Activated T-cell treated with anti-CD3 and anti-CD28 coated beads, Interleukin-2, amount 50 U/mL, for 24 hours (primary cell): ENCODE data around the gene COX4I2.
"Not testable (repeated sequence)": the region's sequence is repeated elsewhere in the genome, so short reads cannot be mapped to it uniquely, and the experiment has no call there.

Experiments
- DNase-seq: peaks from one replicate; pipeline ENCODE4 v3.0.0-alpha.2; 2020
- H3K27ac Mint-ChIP-seq: 2 replicates; pipeline ENCODE4 v1.8.0; 2020; ENCODE audit warnings: mild to moderate bottlenecking, mixed read lengths
- H3K27me3 Mint-ChIP-seq: 2 replicates; pipeline ENCODE4 v1.8.0; 2020; ENCODE audit warnings: mixed read lengths
- H3K36me3 Mint-ChIP-seq: 2 replicates; pipeline ENCODE4 v1.8.0; 2020; ENCODE audit warnings: low read depth, mixed read lengths
- H3K4me1 Mint-ChIP-seq: 2 replicates; pipeline ENCODE4 v1.8.0; 2020; ENCODE audit warnings: low read depth, mixed read lengths
- H3K4me3 Mint-ChIP-seq: 2 replicates; pipeline ENCODE4 v1.8.0; 2020; ENCODE audit warnings: mild to moderate bottlenecking, moderate library complexity, mixed read lengths
- H3K9me3 Mint-ChIP-seq: 2 replicates; pipeline ENCODE4 v1.8.0; 2020; ENCODE audit warnings: mixed read lengths

The COX4I2 gene

GRCh38 chr20:31630187-31630790, 7.4 kb upstream of the COX4I2 start:
- DNase-seq: no peak
- no peak overlapping the region for H3K4me3 Mint-ChIP-seq
- no peak overlapping the region for H3K27ac Mint-ChIP-seq
- no peaks in the 10 kb centered on the region for H3K27me3 Mint-ChIP-seq
- H3K9me3 Mint-ChIP-seq: no peaks in the 10 kb centered on the region
- H3K4me1 Mint-ChIP-seq: peaks cover 4% of the 10 kb centered on the region
- no peaks in the 10 kb centered on the region for H3K36me3 Mint-ChIP-seq

GRCh38 chr20:31632548-31633338, 5.0 kb upstream of the COX4I2 start:
- no peaks in the 10 kb centered on the region for H3K36me3 Mint-ChIP-seq
- H3K4me3 Mint-ChIP-seq: no peak overlapping the region
- H3K27ac Mint-ChIP-seq: no peak overlapping the region
- DNase-seq: no peak
- H3K9me3 Mint-ChIP-seq: no peaks in the 10 kb centered on the region
- H3K27me3 Mint-ChIP-seq: no peaks in the 10 kb centered on the region
- peaks cover 4% of the 10 kb centered on the region for H3K4me1 Mint-ChIP-seq

GRCh38 chr20:31633339-31633914, 4.3 kb upstream of the COX4I2 start:
- no peaks in the 10 kb centered on the region for H3K36me3 Mint-ChIP-seq
- H3K4me3 Mint-ChIP-seq: no peak overlapping the region
- peaks cover 2% of the 10 kb centered on the region for H3K27me3 Mint-ChIP-seq
- no peaks in the 10 kb centered on the region for H3K9me3 Mint-ChIP-seq
- DNase-seq: no peak
- H3K27ac Mint-ChIP-seq: no peak overlapping the region
- H3K4me1 Mint-ChIP-seq: peaks cover 4% of the 10 kb centered on the region

- H3K36me3 Mint-ChIP-seq: no peaks in the 10 kb centered on the region
- H3K9me3 Mint-ChIP-seq: no peaks in the 10 kb centered on the region
- H3K4me1 Mint-ChIP-seq: peaks cover 10% of the 10 kb centered on the region
- no peak for DNase-seq
- H3K27ac Mint-ChIP-seq: no peak overlapping the region
- H3K27me3 Mint-ChIP-seq: peaks cover 14% of the 10 kb centered on the region
- no peak overlapping the region for H3K4me3 Mint-ChIP-seq
Observed at GRCh38 chr20:31638317-31638716, 605 bp downstream of the COX4I2 start.

- Mint-ChIP-seq H3K27ac (no peak overlapping the region), H3K36me3 (no peaks in the 10 kb centered on the region), H3K9me3 (no peaks in the 10 kb centered on the region), H3K27me3 (peaks cover 14% of the 10 kb centered on the region), H3K4me1 (peaks cover 12% of the 10 kb centered on the region), H3K4me3 (no peak overlapping the region)
- no peak for DNase-seq
Observed at GRCh38 chr20:31638816-31639215, 1.1 kb downstream of the COX4I2 start.

- Mint-ChIP-seq H3K36me3 (no peaks in the 10 kb centered on the region), H3K4me3 (no peak overlapping the region), H3K4me1 (peaks cover 12% of the 10 kb centered on the region), H3K27me3 (peaks cover 14% of the 10 kb centered on the region), H3K9me3 (no peaks in the 10 kb centered on the region), H3K27ac (no peak overlapping the region)
- DNase-seq: no peak
Observed at GRCh38 chr20:31640259-31640658, 2.5 kb downstream of the COX4I2 start.

GRCh38 chr20:31641391-31641790, 3.7 kb downstream of the COX4I2 start:
- Mint-ChIP-seq H3K27me3 (peaks cover 14% of the 10 kb centered on the region), H3K9me3 (no peaks in the 10 kb centered on the region), H3K4me3 (no peak overlapping the region), H3K36me3 (no peaks in the 10 kb centered on the region), H3K27ac (no peak overlapping the region), H3K4me1 (peaks cover 12% of the 10 kb centered on the region)
- no peak for DNase-seq

- H3K4me3 Mint-ChIP-seq: no peak overlapping the region
- H3K27ac Mint-ChIP-seq: no peak overlapping the region
- DNase-seq: no peak
- H3K9me3 Mint-ChIP-seq: no peaks in the 10 kb centered on the region
- peaks cover 14% of the 10 kb centered on the region for H3K27me3 Mint-ChIP-seq
- no peaks in the 10 kb centered on the region for H3K36me3 Mint-ChIP-seq
- H3K4me1 Mint-ChIP-seq: peaks cover 12% of the 10 kb centered on the region
Observed at GRCh38 chr20:31642837-31643236, 5.1 kb downstream of the COX4I2 start.

GRCh38 chr20:31643522-31643921, 5.8 kb downstream of the COX4I2 start:
- Mint-ChIP-seq H3K4me3 (no peak overlapping the region), H3K9me3 (no peaks in the 10 kb centered on the region), H3K4me1 (peaks cover 12% of the 10 kb centered on the region), H3K27me3 (peaks cover 12% of the 10 kb centered on the region), H3K36me3 (no peaks in the 10 kb centered on the region), H3K27ac (no peak overlapping the region)
- DNase-seq: no peak

GRCh38 chr20:31644701-31645100, 7.0 kb downstream of the COX4I2 start:
- no peaks in the 10 kb centered on the region for H3K9me3 Mint-ChIP-seq
- H3K27ac Mint-ChIP-seq: no peak overlapping the region
- no peak overlapping the region for H3K4me3 Mint-ChIP-seq

GRCh38 chr20:31648104-31648503, 10.4 kb downstream of the COX4I2 start:
- not testable (repeated sequence) for H3K27ac Mint-ChIP-seq, H3K4me3 Mint-ChIP-seq, H3K36me3 Mint-ChIP-seq, H3K9me3 Mint-ChIP-seq, H3K4me1 Mint-ChIP-seq, H3K27me3 Mint-ChIP-seq, DNase-seq

More at GRCh38 chr20:31644701-31645100, 7.0 kb downstream of the COX4I2 start:
- Mint-ChIP-seq H3K27me3 (peaks cover 8% of the 10 kb centered on the region), H3K36me3 (no peaks in the 10 kb centered on the region), H3K4me1 (peaks cover 12% of the 10 kb centered on the region)
- DNase-seq: no peak

- Mint-ChIP-seq H3K36me3 (no peaks in the 10 kb centered on the region), H3K4me1 (no peaks in the 10 kb centered on the region)
Observed at GRCh38 chr20:31652917-31653396, 15.2 kb downstream of the COX4I2 start.

GRCh38 chr20:31653561-31653960, 15.8 kb downstream of the COX4I2 start:
- Mint-ChIP-seq H3K9me3 (no peaks in the 10 kb centered on the region), H3K36me3 (no peaks in the 10 kb centered on the region), H3K27me3 (peaks cover 3% of the 10 kb centered on the region), H3K4me3 (no peak overlapping the region), H3K27ac (no peak overlapping the region), H3K4me1 (no peaks in the 10 kb centered on the region)
- no peak for DNase-seq

More at GRCh38 chr20:31652917-31653396, 15.2 kb downstream of the COX4I2 start:
- Mint-ChIP-seq H3K27ac (no peak overlapping the region), H3K4me3 (no peak overlapping the region), H3K9me3 (no peaks in the 10 kb centered on the region), H3K27me3 (peaks cover 3% of the 10 kb centered on the region)
- no peak for DNase-seq

GRCh38 chr20:31654534-31654933, 16.8 kb downstream of the COX4I2 start:
- no peak for DNase-seq
- no peak overlapping the region for H3K27ac Mint-ChIP-seq
- H3K27me3 Mint-ChIP-seq: peaks cover 3% of the 10 kb centered on the region
- H3K4me3 Mint-ChIP-seq: no peak overlapping the region
- H3K4me1 Mint-ChIP-seq: no peaks in the 10 kb centered on the region
- H3K9me3 Mint-ChIP-seq: no peaks in the 10 kb centered on the region
- no peaks in the 10 kb centered on the region for H3K36me3 Mint-ChIP-seq
